GM12875 (cell line): Measurements from ENCODE around the gene HDGF.

Experiments
- H3K4me3 ChIP-seq: one replicate; pipeline ENCODE4 v1.5.1; 2011; ENCODE audit warnings: low read depth, low read length, control low read depth
- TF ChIP-seq, protein P1 (sequence below): IDR thresholded peaks from 2 replicates; pipeline ENCODE4 v1.5.1; 2011; ENCODE audit warnings: low read depth, mild to moderate bottlenecking, control low read depth, inconsistent platforms, low read length, moderate library complexity, borderline replicate concordance; ENCODE audit not compliant: insufficient read depth

Gene HDGF

DNA sequence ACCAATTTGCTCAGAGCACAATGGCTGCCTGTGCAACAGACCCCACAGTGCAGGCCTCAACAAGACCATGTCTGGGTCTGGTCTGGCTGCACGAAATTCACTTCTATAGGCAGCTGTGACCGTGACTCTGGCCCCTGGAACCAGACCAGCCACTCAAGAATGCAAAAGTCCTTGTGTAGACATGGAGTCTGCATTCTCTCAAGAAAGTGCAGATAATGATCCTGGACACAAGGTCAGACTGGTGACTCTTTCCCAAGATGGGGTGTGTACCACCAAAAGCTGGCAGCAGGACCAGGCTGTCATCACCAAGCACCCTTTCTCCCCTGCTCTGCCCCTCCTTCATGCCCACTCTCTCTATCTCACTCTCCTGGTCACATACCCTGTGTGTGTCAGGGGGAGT, 30.3 kb downstream of the HDGF start:
- no peak overlapping the region for H3K4me3 ChIP-seq
- TF ChIP-seq, protein P1, sequence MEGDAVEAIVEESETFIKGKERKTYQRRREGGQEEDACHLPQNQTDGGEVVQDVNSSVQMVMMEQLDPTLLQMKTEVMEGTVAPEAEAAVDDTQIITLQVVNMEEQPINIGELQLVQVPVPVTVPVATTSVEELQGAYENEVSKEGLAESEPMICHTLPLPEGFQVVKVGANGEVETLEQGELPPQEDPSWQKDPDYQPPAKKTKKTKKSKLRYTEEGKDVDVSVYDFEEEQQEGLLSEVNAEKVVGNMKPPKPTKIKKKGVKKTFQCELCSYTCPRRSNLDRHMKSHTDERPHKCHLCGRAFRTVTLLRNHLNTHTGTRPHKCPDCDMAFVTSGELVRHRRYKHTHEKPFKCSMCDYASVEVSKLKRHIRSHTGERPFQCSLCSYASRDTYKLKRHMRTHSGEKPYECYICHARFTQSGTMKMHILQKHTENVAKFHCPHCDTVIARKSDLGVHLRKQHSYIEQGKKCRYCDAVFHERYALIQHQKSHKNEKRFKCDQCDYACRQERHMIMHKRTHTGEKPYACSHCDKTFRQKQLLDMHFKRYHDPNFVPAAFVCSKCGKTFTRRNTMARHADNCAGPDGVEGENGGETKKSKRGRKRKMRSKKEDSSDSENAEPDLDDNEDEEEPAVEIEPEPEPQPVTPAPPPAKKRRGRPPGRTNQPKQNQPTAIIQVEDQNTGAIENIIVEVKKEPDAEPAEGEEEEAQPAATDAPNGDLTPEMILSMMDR = no peak

- TF ChIP-seq, protein P1 = no peak
- no peak overlapping the region for H3K4me3 ChIP-seq
Observed at GRCh38 chr1:156717351-156717750, 34.1 kb downstream of the HDGF start.

- TF ChIP-seq, protein P1 = no peak
Observed at GRCh38 chr1:156714830-156715229, 36.6 kb downstream of the HDGF start.

DNA sequence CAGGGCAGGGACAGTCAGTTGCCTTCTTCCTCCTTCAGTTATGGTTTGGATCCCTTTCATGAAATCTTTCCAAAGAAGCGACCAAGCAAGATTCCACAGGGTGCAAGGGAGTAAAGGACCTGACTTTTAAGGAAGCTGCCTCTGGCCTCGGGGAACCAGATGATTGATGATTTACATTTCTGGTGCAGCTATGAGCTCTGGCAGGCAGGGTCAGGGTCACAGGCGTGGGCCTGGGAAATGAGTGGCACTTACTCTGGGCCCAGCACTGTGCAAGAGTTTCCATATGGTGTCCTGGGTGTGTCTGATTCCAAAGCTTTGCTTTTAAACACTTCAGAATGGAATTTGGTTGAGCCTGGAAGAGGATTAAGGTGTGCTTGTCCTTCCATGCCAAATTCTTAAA, 38.8 kb downstream of the HDGF start:
- TF ChIP-seq, protein P1 = no peak
- no peak overlapping the region for H3K4me3 ChIP-seq

More at GRCh38 chr1:156714830-156715229, 36.6 kb downstream of the HDGF start:
- no peak overlapping the region for H3K4me3 ChIP-seq

GRCh38 chr1:156711011-156711817, 40.3 kb downstream of the HDGF start:
- H3K4me3 ChIP-seq = no peak overlapping the region
- TF ChIP-seq, protein P1 = no peak

GRCh38 chr1:156709757-156710489, 41.6 kb downstream of the HDGF start:
- no peak overlapping the region for H3K4me3 ChIP-seq
- TF ChIP-seq, protein P1 = no peak
